A549 (cell line): ENCODE data around the gene TMEM30A.

Experiments
- CTCF ChIP-seq: fragments of >200 bp; sonication (Bioruptor Twin); formaldehyde crosslinking; IDR thresholded peaks from 3 replicates; pipeline ENCODE4 v1.5.1; 2016
- EP300 ChIP-seq, 2 experiments: fragments of >200 bp; sonication (Bioruptor Twin); formaldehyde crosslinking; IDR thresholded peaks; 2 replicates in 1 of 2; 3 replicates in 1 of 2; pipeline ENCODE4 v1.6.1; 2016 to 2017
- ESRRA ChIP-seq: fragments of 150-350 bp; IDR thresholded peaks from 2 replicates; pipeline ENCODE4 v1.6.1; 2014; ENCODE audit warnings: mild to moderate bottlenecking, low read length, borderline replicate concordance
- JUNB ChIP-seq: fragments of >200 bp; sonication (Bioruptor Twin); formaldehyde crosslinking; IDR thresholded peaks from 2 replicates; pipeline ENCODE4 v1.6.1; 2016
- MYC ChIP-seq: IDR thresholded peaks from 2 replicates; pipeline ENCODE4 v1.6.1; 2012; ENCODE audit warnings: mild to moderate bottlenecking, inconsistent platforms, low read length, improper control_type of control experiment, borderline replicate concordance
- RARB ChIP-seq: fragments of 250-450 bp; sonication (Bioruptor Pico); IDR thresholded peaks from 2 replicates; pipeline ENCODE4 v1.8.0; 2021; ENCODE audit warnings: mild to moderate bottlenecking, moderate library complexity

- no peak for TF ChIP-seq EP300 (IDR thresholded peaks at IDR 0.05)
- TF ChIP-seq CTCF = no peak
- no peak for TF ChIP-seq RARB (CRISPR knock-in tag)
- no peak for TF ChIP-seq ESRRA
- no peak for TF ChIP-seq JUNB
- TF ChIP-seq MYC = no peak
Measured at GRCh38 chr6:75249837-75250236, 34.8 kb downstream of the TMEM30A start.
